ENCODE data around the gene GAL3ST2. TPM values are rescaled to one million over a fixed set of nuclear protein-coding genes. Genes with fewer than 3 reads are reported as not detected.

The GAL3ST2 gene
- total RNA-seq, 1 experiment from 2014 or later = 6.8 TPM

DNA sequence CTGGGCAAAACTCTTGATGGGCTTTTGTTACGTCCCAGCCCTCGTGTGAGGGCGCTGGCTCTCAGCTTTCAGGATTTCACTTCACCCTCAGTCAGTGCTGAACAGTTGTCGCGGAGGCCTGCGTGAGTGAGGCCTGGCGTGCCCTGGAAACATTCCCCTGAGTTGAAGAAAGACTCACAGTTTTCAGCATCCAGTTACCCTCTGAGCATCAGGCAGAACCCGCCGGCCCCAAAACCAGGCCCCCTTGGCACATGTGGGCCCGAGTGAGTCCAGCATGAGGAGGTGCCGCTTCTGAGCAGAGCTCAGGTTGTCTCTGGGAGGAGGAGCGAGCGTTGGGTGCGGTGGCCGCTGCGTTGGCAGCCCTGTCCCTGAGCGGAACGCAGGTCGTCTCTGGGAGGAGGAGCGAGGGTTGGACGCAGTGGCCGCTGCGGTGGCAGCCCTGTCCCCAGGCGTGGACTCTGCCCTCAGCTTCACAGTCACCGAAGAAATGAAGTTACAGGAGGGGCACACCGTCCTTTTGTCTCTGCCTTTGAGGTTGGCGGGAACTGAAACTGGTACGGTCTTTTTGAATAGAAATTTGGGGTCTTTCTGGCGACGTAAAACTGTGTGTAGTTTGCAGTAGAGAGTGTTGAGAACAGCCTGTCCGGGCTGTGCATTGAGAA lies 32.2 kb downstream of the GAL3ST2 start, which contains the start of gene NEU4:
Gene NEU4, plus strand, starts transcription at position 473 of the 662 bp plus-strand sequence. CDS start 5,292 bp downstream, outside the sequence.
- H3K9me3 ChIP-seq = no peaks in the 10 kb centered on the region
- H3K36me3 ChIP-seq (ENCODE audit: control insufficient read depth, insufficient read depth, low read length) = no peaks in the 10 kb centered on the region
- no TSS peak for BruUV-seq (replicated peaks)
- no peaks in the 10 kb centered on the region for H3K4me1 ChIP-seq
- no peaks in the 10 kb centered on the region for H3K27me3 ChIP-seq (replicated peaks; ENCODE audit: control insufficient read depth, insufficient read depth, low read length)
- H3K9me3 Mint-ChIP-seq (ENCODE audit: unreplicated experiment) = no peaks in the 10 kb centered on the region
- H3K36me3 Mint-ChIP-seq (ENCODE audit: insufficient read depth, unreplicated experiment) = no peaks in the 10 kb centered on the region
- TF ChIP-seq, protein P1, sequence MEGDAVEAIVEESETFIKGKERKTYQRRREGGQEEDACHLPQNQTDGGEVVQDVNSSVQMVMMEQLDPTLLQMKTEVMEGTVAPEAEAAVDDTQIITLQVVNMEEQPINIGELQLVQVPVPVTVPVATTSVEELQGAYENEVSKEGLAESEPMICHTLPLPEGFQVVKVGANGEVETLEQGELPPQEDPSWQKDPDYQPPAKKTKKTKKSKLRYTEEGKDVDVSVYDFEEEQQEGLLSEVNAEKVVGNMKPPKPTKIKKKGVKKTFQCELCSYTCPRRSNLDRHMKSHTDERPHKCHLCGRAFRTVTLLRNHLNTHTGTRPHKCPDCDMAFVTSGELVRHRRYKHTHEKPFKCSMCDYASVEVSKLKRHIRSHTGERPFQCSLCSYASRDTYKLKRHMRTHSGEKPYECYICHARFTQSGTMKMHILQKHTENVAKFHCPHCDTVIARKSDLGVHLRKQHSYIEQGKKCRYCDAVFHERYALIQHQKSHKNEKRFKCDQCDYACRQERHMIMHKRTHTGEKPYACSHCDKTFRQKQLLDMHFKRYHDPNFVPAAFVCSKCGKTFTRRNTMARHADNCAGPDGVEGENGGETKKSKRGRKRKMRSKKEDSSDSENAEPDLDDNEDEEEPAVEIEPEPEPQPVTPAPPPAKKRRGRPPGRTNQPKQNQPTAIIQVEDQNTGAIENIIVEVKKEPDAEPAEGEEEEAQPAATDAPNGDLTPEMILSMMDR (IDR thresholded peaks at IDR 0.05; ENCODE audit: insufficient read depth in 1 of 2, low read depth in 1 of 2, low read length in 1 of 2, severe bottlenecking in 1 of 2, unreplicated experiment in 1 of 2) = no peak
- H3K27ac Mint-ChIP-seq (ENCODE audit: unreplicated experiment) = no peak within 1 kb of the TSS
- H3K27me3 Mint-ChIP-seq (ENCODE audit: insufficient read depth, unreplicated experiment) = no peaks in the 10 kb centered on the region
- ChIA-PET CTCF (interaction anchor here (0.9 kb wide), 1 partner anchor 70 kb away, joined by 3 read pairs; no protein-coding TSS in a partner anchor), POLR2A (no interaction called here)
- H3K4me3 Mint-ChIP-seq (ENCODE audit: unreplicated experiment) = no peak within 1 kb of the TSS
- no peak within 1 kb of the TSS for H3K4me3 ChIP-seq (ENCODE audit: low read depth, low read length)
- intact Hi-C loops (cut with micrococcal nuclease; ENCODE audit: unreplicated experiment) = no loop called here
- H3K4me1 Mint-ChIP-seq (ENCODE audit: low read depth, unreplicated experiment) = no peaks in the 10 kb centered on the region
- no peak for DNase-seq

DNA sequence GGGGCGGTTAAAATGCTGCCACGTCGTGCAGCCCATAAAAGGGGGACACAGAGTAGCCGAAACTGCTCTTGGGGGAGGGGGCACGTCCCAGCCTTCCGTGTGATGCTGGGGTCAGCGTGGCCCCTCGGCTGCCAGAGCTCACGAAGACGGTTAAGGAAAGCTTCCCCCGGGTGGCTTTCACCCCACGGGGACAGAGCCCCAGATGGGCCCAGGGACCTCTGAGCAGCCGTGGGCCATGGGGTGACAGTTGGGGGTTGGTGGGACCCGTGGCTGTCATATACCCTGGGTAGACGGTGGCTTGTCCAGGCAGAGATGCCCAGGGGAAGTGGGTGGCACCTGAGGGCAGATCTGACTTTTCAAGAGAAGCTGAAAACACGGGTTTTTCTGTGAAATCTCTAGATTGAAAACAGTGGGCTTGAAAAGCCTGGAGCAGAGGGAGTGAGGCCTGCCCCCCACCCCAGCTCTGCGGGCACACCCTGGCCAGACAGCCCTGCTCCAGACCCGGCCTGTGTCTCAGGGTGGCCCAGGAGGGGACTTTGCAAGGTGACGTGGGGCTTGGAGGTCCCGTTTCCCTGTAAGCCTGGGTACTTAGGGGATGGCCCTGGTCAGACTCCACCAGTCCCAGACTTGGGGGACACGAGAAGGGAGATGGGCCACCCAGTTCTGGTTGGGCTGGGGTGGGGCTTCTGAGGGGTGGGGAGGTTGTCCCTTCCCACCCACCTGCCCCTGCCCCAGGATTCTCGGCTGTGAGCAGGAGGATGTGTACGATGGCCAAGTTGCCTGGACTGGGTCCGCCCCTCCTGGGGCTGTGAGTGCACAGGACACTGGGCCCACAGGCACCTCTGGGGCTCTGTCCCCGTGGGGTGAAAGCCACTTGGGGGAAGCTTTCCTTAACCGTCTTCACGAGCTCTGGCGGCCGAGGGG lies 33.0 kb downstream of the GAL3ST2 start:
- H3K4me3 ChIP-seq (ENCODE audit: low read depth, low read length) = no peak overlapping the region
- no peaks in the 10 kb centered on the region for H3K36me3 ChIP-seq (ENCODE audit: control insufficient read depth, insufficient read depth, low read length)
- Mint-ChIP-seq H3K36me3 (ENCODE audit: insufficient read depth, unreplicated experiment) (no peaks in the 10 kb centered on the region), H3K4me1 (ENCODE audit: low read depth, unreplicated experiment) (no peaks in the 10 kb centered on the region), H3K27ac (ENCODE audit: unreplicated experiment) (no peak overlapping the region), H3K4me3 (ENCODE audit: unreplicated experiment) (no peak overlapping the region), H3K27me3 (ENCODE audit: insufficient read depth, unreplicated experiment) (no peaks in the 10 kb centered on the region), H3K9me3 (ENCODE audit: unreplicated experiment) (no peaks in the 10 kb centered on the region)
- intact Hi-C loops (cut with micrococcal nuclease; ENCODE audit: unreplicated experiment) = no loop called here
- no peaks in the 10 kb centered on the region for H3K4me1 ChIP-seq
- no TSS peak for BruUV-seq (replicated peaks)
- CTCF ChIA-PET = no interaction called here
- POLR2A ChIA-PET = no interaction called here
- TF ChIP-seq, protein P1 (IDR thresholded peaks at IDR 0.05; ENCODE audit: insufficient read depth in 1 of 2, low read depth in 1 of 2, low read length in 1 of 2, severe bottlenecking in 1 of 2, unreplicated experiment in 1 of 2) = no peak
- no peaks in the 10 kb centered on the region for H3K27me3 ChIP-seq (replicated peaks; ENCODE audit: control insufficient read depth, insufficient read depth, low read length)
- H3K9me3 ChIP-seq = no peaks in the 10 kb centered on the region
- no peak for DNase-seq

DNA sequence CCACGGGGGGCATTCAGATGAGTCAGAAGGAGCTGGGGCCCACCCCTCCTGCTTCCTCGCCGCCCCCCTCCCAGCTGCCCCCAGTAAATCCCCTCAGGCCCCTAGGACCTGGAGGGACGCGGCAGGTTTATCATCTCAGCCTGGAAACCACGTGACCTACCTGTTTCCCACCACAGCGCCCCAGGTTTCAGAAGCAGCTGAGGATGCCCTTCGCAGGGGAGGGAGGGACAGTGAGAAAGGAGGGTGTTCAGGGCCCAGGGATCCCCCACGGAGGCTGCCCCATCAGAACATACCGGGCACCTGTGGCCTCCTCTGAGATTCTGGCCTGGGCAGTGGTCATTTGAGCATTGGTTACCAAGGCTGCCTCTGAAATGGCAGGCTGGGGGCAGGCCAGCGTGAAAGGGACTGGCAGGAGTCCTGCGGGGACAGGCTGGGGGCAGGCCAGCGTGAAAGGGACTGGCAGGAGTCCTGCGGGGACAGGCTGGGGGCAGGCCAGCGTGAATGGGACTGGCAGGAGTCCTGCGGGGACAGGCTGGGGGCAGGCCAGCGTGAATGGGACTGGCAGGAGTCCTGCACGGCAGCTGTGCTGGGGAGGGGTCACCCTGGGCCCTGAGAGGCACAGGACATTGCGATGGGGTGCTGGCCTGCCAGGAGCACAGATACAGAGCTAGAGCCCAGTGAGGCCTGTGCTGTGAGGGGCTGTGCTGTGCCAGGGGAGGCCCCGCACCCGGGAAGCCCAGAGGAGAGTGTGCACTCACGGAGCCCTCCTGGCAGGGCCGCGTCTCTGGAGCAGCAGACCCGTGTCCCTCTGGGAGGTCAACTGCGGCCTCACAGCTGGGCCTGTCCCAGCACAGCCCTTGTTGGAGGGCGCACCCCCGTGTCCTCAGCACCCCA lies 33.9 kb downstream of the GAL3ST2 start:
- no TSS peak for BruUV-seq (replicated peaks)
- intact Hi-C loops (cut with micrococcal nuclease; ENCODE audit: unreplicated experiment) = no loop called here
- no peak overlapping the region for H3K4me3 ChIP-seq (ENCODE audit: low read depth, low read length)
- no peak for DNase-seq
- H3K4me1 Mint-ChIP-seq (ENCODE audit: low read depth, unreplicated experiment) = no peaks in the 10 kb centered on the region
- H3K4me1 ChIP-seq = no peaks in the 10 kb centered on the region
- H3K4me3 Mint-ChIP-seq (ENCODE audit: unreplicated experiment) = no peak overlapping the region
- H3K9me3 ChIP-seq = no peaks in the 10 kb centered on the region
- no peaks in the 10 kb centered on the region for H3K36me3 ChIP-seq (ENCODE audit: control insufficient read depth, insufficient read depth, low read length)
- CTCF ChIA-PET = no interaction called here
- no peaks in the 10 kb centered on the region for H3K27me3 Mint-ChIP-seq (ENCODE audit: insufficient read depth, unreplicated experiment)
- H3K36me3 Mint-ChIP-seq (ENCODE audit: insufficient read depth, unreplicated experiment) = peaks cover 5% of the 10 kb centered on the region
- H3K27me3 ChIP-seq (replicated peaks; ENCODE audit: control insufficient read depth, insufficient read depth, low read length) = no peaks in the 10 kb centered on the region
- TF ChIP-seq, protein P1 (IDR thresholded peaks at IDR 0.05; ENCODE audit: insufficient read depth in 1 of 2, low read depth in 1 of 2, low read length in 1 of 2, severe bottlenecking in 1 of 2, unreplicated experiment in 1 of 2) = no peak
- no peak overlapping the region for H3K27ac Mint-ChIP-seq (ENCODE audit: unreplicated experiment)
- POLR2A ChIA-PET = no interaction called here
- H3K9me3 Mint-ChIP-seq (ENCODE audit: unreplicated experiment) = no peaks in the 10 kb centered on the region

Data from Caco-2 (cell line).